Adrenal gland (tissue), 5 donors: ENCODE data around the gene TMEM145.

Experiments used
- POLR2A ChIP-seq, 2 donors: fragments of 450-650 bp; IDR thresholded peaks; one replicate each; pipeline ENCODE4 v1.6.1; 2017; ENCODE audit warnings: antibody characterized with exemption in 2 of 2, mild to moderate bottlenecking in 2 of 2, moderate library complexity in 1 of 2
- TF ChIP-seq, protein P1 (sequence below), 6 experiments: fragments of 450-650 bp in 4 of 6; fragments of 200-600 bp in 2 of 6; sonication (generic) in 1 of 6; IDR thresholded peaks; 1 replicate in 5 of 6; 2 replicates in 1 of 6; pipeline versions ENCODE4 v1.5.1 to v1.8.0; 2016 to 2021; ENCODE audit warnings: antibody characterized with exemption in 6 of 6, mild to moderate bottlenecking in 2 of 6, moderate library complexity in 1 of 6
- donor health status: DM: no; HTN: no; CAD: no.

DNA sequence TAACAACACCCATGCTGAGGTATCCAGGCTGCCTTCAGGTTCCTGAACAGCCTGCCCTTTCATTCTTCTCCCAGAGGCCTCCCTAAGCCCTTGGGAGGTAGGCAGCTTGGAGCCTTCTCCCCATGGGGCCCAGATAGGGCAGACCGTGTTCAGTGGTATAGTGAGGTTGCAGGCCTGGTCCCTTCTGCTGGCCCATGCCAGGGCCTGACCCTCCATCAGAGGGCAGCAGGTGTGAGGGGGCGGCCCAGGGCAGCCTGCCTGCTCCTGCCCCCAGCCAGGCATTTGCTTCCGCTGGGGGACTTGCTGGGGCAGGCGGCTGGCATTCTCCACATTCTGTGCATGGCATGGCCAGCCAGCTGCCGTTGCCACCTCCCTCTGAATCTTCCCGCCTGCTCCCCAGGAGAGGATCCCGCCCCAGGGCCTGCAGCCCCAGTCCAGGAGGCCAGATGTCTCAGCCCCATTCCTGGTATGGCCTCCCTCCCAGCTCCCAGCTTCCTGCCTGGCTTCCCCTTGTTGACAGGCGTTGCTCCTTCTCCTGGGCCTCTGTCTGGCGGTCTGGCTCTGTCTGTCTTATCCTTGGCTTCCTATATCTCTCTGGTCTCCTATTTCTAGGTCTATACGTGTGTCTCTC is 35.2 kb upstream of the TMEM145 start:
- TF ChIP-seq, protein P1, sequence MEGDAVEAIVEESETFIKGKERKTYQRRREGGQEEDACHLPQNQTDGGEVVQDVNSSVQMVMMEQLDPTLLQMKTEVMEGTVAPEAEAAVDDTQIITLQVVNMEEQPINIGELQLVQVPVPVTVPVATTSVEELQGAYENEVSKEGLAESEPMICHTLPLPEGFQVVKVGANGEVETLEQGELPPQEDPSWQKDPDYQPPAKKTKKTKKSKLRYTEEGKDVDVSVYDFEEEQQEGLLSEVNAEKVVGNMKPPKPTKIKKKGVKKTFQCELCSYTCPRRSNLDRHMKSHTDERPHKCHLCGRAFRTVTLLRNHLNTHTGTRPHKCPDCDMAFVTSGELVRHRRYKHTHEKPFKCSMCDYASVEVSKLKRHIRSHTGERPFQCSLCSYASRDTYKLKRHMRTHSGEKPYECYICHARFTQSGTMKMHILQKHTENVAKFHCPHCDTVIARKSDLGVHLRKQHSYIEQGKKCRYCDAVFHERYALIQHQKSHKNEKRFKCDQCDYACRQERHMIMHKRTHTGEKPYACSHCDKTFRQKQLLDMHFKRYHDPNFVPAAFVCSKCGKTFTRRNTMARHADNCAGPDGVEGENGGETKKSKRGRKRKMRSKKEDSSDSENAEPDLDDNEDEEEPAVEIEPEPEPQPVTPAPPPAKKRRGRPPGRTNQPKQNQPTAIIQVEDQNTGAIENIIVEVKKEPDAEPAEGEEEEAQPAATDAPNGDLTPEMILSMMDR (IDR thresholded peaks at IDR 0.05): no peak
- TF ChIP-seq POLR2A (IDR thresholded peaks at IDR 0.05): peak in 1 of 2 donors; percentile 37
